Measurements from ENCODE around the gene RHOH. TPM values are rescaled to one million over a fixed set of nuclear protein-coding genes. Genes with fewer than 3 reads are reported as not detected.

RHOH gene
- total RNA-seq, 1 donor from 2014 or later = 11.2 TPM

- H2AFZ ChIP-seq (replicated peaks) = no peak overlapping the region
- Mint-ChIP-seq H3K4me1 (no peaks in the 10 kb centered on the region), H3K4me3 (no peak overlapping the region), H3K36me3 (peaks cover 20% of the 10 kb centered on the region), H3K27ac (no peak overlapping the region), H3K27me3 (ENCODE audit: insufficient read depth, low read depth) (peaks cover 5% of the 10 kb centered on the region), H3K9me3 (no peaks in the 10 kb centered on the region)
- no peaks in the 10 kb centered on the region for H3F3A ChIP-seq (ENCODE audit: low read depth)
- H3K4me3 ChIP-seq = no peak overlapping the region
- DNase-seq (ENCODE audit: low spot score) = no peak
- no peak overlapping the region for H3K27ac ChIP-seq
- no peaks in the 10 kb centered on the region for H3K4me1 ChIP-seq
- TF ChIP-seq EZH2 (IDR thresholded peaks at IDR 0.05) = no peak
- TF ChIP-seq, protein P1, sequence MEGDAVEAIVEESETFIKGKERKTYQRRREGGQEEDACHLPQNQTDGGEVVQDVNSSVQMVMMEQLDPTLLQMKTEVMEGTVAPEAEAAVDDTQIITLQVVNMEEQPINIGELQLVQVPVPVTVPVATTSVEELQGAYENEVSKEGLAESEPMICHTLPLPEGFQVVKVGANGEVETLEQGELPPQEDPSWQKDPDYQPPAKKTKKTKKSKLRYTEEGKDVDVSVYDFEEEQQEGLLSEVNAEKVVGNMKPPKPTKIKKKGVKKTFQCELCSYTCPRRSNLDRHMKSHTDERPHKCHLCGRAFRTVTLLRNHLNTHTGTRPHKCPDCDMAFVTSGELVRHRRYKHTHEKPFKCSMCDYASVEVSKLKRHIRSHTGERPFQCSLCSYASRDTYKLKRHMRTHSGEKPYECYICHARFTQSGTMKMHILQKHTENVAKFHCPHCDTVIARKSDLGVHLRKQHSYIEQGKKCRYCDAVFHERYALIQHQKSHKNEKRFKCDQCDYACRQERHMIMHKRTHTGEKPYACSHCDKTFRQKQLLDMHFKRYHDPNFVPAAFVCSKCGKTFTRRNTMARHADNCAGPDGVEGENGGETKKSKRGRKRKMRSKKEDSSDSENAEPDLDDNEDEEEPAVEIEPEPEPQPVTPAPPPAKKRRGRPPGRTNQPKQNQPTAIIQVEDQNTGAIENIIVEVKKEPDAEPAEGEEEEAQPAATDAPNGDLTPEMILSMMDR (IDR thresholded peaks at IDR 0.05) = no peak
- TF ChIP-seq EZH2phosphoT487 (IDR thresholded peaks at IDR 0.05) = no peak
- H3K79me2 ChIP-seq (ENCODE audit: low read depth) = no peaks in the 10 kb centered on the region
- H3K36me3 ChIP-seq = no peaks in the 10 kb centered on the region
- no peaks in the 10 kb centered on the region for H3K27me3 ChIP-seq
- H4K20me1 ChIP-seq (ENCODE audit: low read depth) = no peaks in the 10 kb centered on the region
- H3K4me2 ChIP-seq = no peak overlapping the region
- H3K9me3 ChIP-seq (ENCODE audit: low read depth) = no peaks in the 10 kb centered on the region
- no peak overlapping the region for H3K9ac ChIP-seq
Observed at GRCh38 chr4:40211224-40212185, 14.7 kb downstream of the RHOH start.

DNA sequence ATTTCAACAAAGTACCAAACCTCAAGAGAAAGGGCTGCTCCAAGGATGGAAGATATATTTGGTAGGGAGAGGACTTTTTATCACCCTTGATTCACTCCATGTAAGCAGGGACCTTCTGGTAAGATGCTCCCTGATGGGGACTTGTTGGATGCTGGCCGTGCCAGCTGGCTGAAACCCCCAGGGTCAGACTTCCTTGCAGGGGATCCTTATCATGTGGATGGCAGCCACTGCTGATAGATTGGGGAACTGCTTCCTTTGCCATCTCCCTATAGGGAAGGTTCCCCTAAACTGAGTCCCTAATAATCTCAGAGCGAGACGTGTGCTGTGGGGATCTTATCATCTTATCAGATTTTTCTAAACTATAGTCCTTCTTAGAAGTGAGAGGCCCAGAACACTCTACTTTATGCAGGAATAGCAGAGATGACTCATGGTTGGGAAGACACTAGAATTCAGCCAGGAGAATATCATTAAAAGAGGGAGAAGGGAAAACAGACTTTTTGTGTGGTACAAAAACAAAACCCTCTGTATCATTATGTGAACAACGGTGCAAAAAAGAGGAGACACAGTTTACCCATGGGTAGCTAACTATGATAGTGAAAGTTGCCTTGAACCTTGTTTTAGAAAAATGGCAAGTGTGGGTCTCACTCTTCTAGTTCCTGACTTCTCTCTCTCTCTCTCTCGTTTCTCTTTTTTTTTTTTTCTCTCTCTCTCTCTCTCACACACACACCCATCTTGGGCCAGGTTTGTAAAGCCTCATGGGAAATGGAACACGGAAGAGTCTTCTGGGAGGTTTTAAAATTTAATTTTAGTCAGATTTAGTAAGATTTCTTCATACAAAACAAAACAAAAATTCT lies 16.1 kb downstream of the RHOH start:
- H3K27me3 ChIP-seq = no peaks in the 10 kb centered on the region
- TF ChIP-seq EZH2phosphoT487 (IDR thresholded peaks at IDR 0.05) (no peak), EZH2 (IDR thresholded peaks at IDR 0.05) (no peak)
- no peak for DNase-seq (ENCODE audit: low spot score)
- H3K9me3 ChIP-seq (ENCODE audit: low read depth) = no peaks in the 10 kb centered on the region
- no peak overlapping the region for H3K27ac ChIP-seq
- no peaks in the 10 kb centered on the region for H3K4me1 ChIP-seq
- H3K9ac ChIP-seq = no peak overlapping the region
- H3F3A ChIP-seq (ENCODE audit: low read depth) = no peaks in the 10 kb centered on the region
- no peaks in the 10 kb centered on the region for H3K9me3 Mint-ChIP-seq
- no peak overlapping the region for H3K4me3 Mint-ChIP-seq
- H3K4me2 ChIP-seq = no peak overlapping the region
- no peaks in the 10 kb centered on the region for H3K36me3 ChIP-seq
- no peaks in the 10 kb centered on the region for H4K20me1 ChIP-seq (ENCODE audit: low read depth)
- H3K4me1 Mint-ChIP-seq = no peaks in the 10 kb centered on the region
- peaks cover 5% of the 10 kb centered on the region for H3K27me3 Mint-ChIP-seq (ENCODE audit: insufficient read depth, low read depth)
- H2AFZ ChIP-seq (replicated peaks) = no peak overlapping the region
- peaks cover 17% of the 10 kb centered on the region for H3K36me3 Mint-ChIP-seq
- no peak overlapping the region for H3K4me3 ChIP-seq
- H3K79me2 ChIP-seq (ENCODE audit: low read depth) = no peaks in the 10 kb centered on the region
- H3K27ac Mint-ChIP-seq = no peak overlapping the region

DNA sequence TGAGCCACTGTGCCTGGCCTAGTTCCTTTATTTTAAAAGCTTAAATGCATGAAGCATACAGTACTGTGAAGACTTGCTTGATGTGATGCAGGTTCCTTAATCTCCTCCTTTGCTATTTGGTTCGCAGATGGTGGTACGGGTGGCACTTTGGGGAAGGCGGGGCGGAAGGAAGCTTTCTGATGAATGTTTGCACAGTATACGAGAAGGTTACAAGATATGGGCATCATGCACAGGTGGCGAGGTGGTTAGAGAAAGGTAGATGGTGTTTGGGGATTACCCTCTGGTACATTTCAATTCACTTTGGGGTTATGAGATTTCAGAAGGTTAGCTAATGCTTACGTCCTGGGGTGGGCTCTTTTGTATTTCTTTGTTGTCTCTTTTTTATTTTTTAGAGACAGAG lies 17.2 kb downstream of the RHOH start:
- Mint-ChIP-seq H3K9me3 (no peaks in the 10 kb centered on the region), H3K4me3 (no peak overlapping the region), H3K27ac (no peak overlapping the region), H3K36me3 (peaks cover 17% of the 10 kb centered on the region), H3K27me3 (ENCODE audit: insufficient read depth, low read depth) (peaks cover 5% of the 10 kb centered on the region), H3K4me1 (no peaks in the 10 kb centered on the region)
- Histone ChIP-seq H3K27ac (no peak overlapping the region), H3K4me3 (no peak overlapping the region), H3K36me3 (no peaks in the 10 kb centered on the region), H3F3A (ENCODE audit: low read depth) (no peaks in the 10 kb centered on the region), H3K9me3 (ENCODE audit: low read depth) (no peaks in the 10 kb centered on the region), H2AFZ (replicated peaks) (no peak overlapping the region), H4K20me1 (ENCODE audit: low read depth) (no peaks in the 10 kb centered on the region), H3K9ac (no peak overlapping the region), H3K4me1 (no peaks in the 10 kb centered on the region), H3K4me2 (no peak overlapping the region), H3K79me2 (ENCODE audit: low read depth) (no peaks in the 10 kb centered on the region), H3K27me3 (no peaks in the 10 kb centered on the region)
- DNase-seq (ENCODE audit: low spot score) = no peak
- TF ChIP-seq, protein P1 (IDR thresholded peaks at IDR 0.05) = no peak
- TF ChIP-seq EZH2phosphoT487 (IDR thresholded peaks at IDR 0.05) (no peak), EZH2 (IDR thresholded peaks at IDR 0.05) (no peak)
